HepG2 (cell line): ENCODE data around the gene SPRR3.

Experiments used
- JUNB ChIP-seq: sonication (generic); formaldehyde crosslinking; IDR thresholded peaks from 2 replicates; pipeline ENCODE4 v1.8.0; 2022; ENCODE audit warnings: missing genetic modification reagents, mild to moderate bottlenecking, borderline replicate concordance
- NR2F2 ChIP-seq: IDR thresholded peaks from 2 replicates; pipeline ENCODE4 v1.6.1; 2012; ENCODE audit warnings: low read depth, inconsistent platforms, borderline replicate concordance
- SP1 ChIP-seq, 2 experiments: fragments of 450-650 bp in 1 of 2; sonication (generic) in 1 of 2; formaldehyde crosslinking in 1 of 2; IDR thresholded peaks; 2 replicates each; pipeline versions ENCODE4 v1.4.0 to v1.6.1; 2016 to 2020; ENCODE audit warnings: missing genetic modification reagents in 1 of 2
- TF ChIP-seq, protein P1 (sequence below): sonication (generic); formaldehyde crosslinking; IDR thresholded peaks from 2 replicates; pipeline ENCODE4 v1.4.0; 2020; ENCODE audit warnings: missing genetic modification reagents
- TF ChIP-seq, protein P2 (sequence below): sonication (generic); formaldehyde crosslinking; conservative IDR thresholded peaks from 2 replicates; pipeline ENCODE4 v1.4.0; 2020; ENCODE audit warnings: missing genetic modification reagents

DNA sequence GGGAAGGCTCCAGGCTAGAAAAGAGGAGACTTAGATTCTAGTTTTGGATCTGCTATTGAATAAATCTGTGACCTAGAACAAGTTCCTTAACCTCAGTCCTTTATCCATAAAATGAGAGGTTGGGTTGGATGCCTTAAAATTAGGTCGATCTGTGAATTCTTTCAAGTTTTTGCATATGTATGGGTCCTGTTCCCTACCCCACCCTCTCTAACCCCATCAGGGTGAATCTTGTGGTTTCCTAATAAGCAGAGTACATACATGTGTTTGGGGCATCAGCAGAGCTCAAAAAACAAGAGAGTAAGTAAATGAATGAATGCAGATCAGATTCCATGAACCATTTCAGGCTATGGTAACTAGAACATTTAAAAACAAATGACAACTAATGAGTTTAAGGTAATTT lies 24.9 kb upstream of the SPRR3 start:
- TF ChIP-seq NR2F2 (no peak), SP1 (IDR thresholded peaks at IDR 0.05) (no peak), SP1 (CRISPR knock-in tag; IDR thresholded peaks at IDR 0.05) (no peak), JUNB (CRISPR knock-in tag) (no peak)
- TF ChIP-seq, protein P1, sequence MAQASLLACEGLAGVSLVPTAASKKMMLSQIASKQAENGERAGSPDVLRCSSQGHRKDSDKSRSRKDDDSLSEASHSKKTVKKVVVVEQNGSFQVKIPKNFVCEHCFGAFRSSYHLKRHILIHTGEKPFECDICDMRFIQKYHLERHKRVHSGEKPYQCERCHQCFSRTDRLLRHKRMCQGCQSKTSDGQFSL (CRISPR knock-in tag), result no peak
- TF ChIP-seq, protein P2, sequence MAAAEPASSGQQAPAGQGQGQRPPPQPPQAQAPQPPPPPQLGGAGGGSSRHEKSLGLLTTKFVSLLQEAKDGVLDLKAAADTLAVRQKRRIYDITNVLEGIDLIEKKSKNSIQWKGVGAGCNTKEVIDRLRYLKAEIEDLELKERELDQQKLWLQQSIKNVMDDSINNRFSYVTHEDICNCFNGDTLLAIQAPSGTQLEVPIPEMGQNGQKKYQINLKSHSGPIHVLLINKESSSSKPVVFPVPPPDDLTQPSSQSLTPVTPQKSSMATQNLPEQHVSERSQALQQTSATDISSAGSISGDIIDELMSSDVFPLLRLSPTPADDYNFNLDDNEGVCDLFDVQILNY (CRISPR knock-in tag), result no peak
